HG03039 (cell line): ENCODE data around the gene DCLK1.
"Not testable (repeated sequence)": the region's sequence is repeated elsewhere in the genome, so short reads cannot be mapped to it uniquely, and the experiment has no call there.

Experiments used
- ATAC-seq: cut with Tn5 transposase; IDR thresholded peaks from one replicate; pipeline ENCODE4 v1.9.1; 2021; ENCODE audit warnings: mild to moderate bottlenecking, moderate library complexity; ENCODE audit not compliant: unreplicated experiment

DCLK1 gene

DNA sequence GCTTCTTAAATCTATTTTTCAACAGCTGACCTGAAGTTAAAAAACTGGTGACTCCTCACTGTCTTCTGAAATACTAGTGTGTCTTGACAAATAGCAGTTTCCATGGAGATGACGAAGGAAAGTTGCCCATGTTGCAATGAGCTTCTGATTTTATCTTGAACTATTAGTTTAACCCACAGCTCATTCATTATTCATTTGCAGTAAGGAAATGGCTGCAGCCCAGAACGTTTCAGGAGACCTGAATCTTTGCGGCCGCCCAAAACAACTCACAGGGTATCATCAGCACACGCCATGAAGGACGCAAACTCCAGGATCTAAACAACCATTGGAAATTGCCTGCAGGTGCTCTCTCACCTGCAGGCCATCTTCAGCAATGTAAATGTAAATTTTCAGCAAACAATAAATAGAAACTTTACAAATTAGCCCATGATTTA lies 142.5 kb downstream of the DCLK1 start:
- no peak for ATAC-seq

DNA sequence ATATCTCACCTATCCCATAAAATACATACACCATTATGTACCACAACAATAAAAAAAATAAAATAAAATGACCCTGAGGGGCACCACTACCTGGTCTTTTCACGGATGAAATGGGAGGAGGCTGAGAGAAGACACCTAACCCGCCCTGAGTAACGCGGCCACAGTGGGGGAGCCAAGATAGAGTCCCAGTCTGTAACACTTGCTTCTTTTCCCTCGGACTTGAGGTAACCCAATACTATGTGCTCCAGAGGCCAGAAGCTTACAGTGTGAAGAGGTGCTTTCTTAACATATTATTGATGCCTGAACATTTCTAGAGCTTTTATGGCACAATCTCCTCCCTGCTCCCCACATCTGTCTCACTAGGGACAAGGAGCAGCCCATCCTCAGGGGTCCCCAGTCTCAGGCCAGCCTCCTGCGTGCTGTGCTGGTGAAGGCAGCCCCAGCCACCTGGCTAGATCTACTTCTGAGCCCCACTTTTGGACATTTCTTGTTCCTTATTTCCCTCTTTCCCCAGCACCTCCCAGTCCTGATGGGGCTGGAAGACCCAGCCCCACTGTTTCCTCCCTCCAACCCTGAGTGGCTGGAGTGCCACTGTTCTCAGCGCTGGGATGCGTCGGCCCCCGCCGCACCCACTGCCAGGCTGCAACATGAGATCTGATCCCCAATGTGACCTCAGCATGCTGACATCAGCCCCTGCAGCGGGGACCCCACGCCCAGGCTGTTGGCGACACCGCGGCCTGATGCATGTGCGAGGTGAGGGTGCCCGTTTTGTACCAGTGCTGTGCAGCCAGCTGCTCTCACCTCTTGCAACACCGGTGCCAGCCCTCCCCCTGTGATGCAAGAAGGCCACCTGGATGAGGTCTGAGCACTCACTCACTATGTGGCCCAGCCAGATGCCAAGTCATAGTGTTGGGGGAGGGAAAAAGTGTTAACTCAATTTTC lies 143.3 kb downstream of the DCLK1 start:
- ATAC-seq = no peak

DNA sequence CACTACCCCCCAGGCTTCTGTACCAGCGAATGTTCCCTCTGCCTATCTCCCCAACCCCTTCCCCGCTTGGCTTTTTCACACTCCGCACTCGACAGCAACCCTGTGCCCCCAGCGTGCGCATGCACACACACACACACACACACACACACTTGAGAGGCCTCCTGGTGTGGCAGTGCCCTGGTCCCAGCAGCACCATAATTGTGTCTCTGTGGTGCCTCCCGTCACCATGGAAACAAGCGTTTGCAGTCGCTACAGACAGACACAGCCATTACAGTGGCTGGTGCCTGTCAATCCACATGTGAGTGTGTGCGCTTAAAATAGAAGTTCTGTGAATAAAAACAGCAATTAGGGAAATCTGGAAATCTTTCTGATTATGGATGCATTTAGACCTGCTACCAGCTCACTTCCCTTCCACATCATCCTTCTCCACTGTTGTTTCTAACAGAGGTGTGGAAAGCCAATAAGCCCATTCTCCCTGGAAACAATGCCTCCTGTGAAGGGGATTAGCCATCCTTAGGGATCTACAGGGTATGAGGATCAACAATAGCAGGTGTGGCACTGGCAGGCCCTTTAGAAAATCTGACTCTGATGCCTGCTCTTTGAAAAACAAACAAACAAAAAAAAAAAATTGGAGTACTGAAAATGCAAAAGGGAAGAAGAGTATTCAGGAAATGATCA lies 146.3 kb downstream of the DCLK1 start:
- no peak for ATAC-seq

DNA sequence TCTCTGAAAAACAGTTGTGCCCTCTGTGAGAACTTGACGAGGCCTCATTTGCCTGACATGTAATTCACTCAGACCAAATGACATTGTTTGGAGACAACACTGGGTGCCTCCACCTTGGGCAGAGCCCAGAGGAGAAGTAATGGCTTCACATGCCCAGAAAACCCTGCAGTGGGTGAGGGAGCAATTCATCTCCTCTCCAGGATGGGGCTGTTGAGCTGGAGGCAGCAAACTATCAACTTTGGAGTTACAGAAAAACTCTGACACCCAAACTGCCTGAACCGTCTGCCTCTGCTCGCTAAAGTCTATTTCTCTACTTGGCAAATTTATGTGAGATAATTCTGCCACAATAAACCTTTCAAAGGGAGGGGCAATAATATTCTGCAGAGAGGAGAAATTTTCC lies 146.9 kb downstream of the DCLK1 start:
- no peak for ATAC-seq

DNA sequence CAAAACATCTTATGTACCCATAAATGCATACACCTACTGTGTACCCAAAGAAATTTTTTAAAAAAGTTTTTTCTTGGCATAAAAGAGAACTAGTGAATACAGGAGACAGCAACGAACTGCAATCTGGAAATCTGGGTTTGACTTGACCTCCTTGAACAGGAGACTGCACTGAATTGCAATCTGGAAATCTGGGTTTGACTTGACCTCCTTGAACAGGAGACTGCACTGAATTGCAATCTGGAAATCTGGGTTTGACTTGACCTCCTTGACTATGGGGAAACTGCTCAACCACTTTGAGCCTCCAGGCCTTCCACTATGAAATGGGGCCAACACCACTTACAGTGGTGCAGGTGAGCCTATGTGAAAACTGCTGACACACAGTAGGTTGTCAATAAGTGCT lies 147.5 kb downstream of the DCLK1 start:
- ATAC-seq = not testable (repeated sequence)

DNA sequence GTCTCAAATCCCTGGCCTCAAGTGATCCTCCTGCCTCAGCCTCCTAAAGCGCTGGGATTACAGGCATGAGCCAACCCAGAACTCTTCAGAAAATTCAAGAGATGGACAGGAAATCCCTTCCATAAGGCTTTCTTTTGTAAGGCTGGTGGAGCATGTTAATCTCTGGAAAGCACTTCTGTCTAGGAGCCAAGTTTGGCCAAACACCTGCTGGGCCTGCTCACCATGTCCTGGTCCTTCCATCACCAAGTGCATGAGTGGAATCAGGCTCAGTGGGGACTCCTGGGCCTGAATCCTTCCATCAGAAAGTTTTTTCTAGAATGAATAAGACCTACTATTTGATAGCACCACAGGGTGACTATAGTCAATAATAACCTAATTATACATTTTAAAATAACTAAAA lies 148.0 kb downstream of the DCLK1 start:
- no peak for ATAC-seq

DNA sequence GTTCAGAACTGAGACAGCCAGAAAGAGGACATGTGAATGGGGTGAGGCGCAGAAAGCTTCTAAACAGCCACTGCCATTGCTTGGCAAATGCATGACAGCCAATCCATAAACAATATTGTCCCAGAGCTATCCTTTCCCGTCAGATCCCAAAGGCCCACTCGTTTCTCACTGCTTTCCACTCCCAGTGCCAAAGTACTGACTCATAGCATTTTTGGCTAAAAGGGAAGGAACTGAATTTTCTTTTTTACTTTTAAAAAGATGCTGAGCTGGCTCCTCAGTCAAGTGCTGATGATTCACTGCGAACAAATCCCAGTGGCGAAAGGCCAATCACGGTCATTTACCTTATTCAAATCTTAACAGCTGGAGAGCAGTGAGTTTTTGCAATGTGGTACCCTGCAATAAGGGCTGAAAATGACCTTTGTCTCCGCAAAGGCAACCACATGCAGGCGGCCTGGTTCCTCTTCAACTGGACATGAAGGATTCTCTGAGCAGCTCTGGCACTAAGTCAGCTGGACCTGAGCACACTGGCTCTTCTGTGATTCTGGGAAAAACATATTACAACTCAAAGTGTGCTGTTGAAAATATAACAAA lies 151.7 kb downstream of the DCLK1 start:
- no peak for ATAC-seq

DNA sequence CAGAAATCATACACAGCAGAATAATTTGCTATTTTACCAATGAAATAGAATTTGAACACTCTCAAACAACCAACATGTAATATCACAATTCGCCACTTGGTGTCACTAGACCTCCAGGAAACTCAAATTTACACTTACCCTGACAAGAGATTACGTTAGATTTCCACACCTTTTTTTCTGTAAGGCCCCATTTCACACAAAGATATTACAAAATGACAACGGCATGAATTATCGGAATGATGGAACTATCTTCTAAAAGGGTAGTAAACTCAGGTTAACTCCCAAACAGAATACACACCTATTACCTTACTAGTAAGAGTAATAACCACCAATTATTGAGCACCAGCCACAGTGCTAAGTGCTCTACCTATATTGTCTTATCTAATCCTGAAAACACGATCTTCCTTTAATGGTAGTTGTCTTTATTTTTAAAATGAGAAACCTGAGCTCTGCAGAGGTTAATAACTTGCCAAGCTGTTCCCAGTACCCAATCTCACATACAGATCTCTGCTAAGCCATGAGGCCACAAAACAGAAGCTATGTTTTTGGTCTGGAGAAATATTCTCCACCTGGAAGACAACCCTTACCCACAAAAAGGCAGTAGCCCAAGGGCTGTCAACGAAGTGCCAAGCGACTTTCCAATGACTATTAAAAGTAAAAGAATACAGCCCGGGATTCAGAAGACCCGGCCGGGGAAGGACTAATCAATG lies 152.4 kb downstream of the DCLK1 start:
- ATAC-seq = no peak

DNA sequence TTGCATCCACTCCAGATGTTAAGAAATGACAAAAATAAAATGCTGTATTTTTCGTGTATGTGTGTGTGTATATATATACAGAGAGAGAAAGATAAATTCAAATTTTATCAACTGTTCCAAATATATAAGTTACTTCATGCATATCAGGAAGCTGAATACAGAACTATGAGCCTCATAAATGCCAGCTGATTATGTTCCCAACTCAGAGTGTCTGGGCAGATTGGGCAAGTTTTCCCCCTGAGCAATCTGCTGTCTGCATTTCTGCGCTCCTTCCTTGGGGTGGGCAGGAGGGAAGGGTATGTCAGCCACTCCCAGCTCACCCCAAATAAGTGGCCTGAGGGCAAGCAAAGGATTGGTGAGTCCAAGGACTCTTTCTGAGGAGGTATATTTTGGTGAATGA lies 154.1 kb downstream of the DCLK1 start:
- no peak for ATAC-seq

DNA sequence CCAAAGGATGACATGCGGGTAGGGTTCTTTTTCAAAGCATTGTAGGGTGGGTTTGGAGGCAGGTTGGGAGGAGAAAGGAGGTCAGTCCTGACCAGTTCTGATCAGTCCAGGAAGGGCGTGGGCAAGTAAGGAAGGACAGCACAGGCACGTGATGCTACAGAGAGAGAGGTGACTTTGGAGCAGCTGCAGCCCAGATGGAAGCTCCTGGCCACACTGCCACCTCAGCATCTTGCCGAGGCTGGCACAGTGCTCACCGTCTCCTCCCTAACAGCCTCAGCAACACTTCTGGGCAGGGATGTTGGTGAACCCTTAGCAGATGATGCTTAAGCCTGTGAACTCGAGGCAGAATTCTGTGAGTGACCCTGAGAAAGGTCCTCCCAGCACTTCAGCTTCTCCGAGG lies 155.1 kb downstream of the DCLK1 start:
- ATAC-seq = no peak

DNA sequence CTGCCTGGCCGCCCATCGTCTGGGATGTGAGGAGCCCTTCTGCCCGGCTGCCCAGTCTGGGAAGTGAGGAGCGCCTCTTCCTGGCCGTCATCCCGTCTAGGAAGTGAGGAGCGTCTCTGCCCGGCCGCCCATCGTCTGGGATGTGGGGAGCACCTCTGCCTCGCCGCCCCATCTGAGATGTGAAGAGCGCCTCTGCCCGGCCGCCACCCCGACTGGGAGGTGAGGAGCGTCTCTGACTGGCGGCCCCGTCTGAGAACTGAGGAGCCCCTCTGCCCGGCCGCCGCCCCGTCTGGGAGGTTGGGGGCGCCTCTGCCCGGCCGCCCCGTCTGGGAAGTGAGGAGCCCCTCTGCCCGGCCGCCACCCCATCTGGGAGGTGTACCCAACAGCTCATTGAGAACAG lies 164.2 kb downstream of the DCLK1 start:
- ATAC-seq = not testable (repeated sequence)

DNA sequence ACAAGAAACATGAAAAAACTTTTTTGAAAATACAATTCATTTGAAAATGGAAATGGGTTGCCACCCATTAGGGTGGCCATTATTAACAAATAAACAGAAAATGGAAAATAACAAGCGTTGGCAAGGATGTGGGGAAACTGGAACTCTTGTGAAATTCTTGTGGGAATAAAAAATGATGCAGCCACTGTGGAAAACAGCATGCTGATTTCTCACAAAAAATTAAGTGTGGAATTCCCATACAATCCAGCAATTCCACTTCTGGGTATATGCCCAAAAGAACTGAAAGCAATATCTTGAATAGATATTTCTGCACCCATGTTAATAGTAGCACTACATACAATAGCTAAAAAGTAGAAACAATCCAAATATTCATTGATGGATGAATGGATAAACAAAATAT lies 165.2 kb downstream of the DCLK1 start:
- no peak for ATAC-seq

DNA sequence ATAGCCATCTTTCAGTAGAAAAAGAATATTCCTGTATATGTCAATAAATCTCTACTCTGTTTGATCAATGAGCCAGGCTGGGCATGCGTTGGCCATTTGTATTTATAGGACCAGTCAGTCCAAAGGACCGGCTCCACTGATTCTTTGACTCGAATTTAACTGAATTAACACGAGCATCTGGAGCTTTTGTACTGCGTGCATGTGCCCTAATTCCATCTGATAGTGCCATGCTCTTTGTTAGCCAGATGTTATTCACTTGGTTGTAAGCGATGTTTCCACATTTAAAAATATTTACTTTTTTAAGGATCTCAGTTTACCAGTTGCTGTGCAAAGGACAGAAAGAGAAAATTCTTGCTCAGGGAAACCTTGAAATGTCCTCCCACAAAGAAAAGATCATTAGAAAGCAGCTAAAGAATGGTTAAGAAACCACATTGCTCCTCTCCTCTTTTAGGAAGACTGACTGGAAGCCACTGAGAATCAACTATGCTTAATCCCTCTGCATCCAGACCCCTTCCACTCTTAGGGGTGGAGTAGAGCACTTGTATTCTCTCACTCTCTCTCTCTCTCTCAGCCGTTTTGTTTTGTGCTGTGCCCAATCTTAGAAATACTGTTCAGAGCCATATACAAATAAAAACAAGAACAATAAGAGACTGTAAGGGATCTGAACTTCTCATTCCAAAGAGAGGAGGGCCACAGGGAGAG lies 165.8 kb downstream of the DCLK1 start:
- ATAC-seq = no peak

DNA sequence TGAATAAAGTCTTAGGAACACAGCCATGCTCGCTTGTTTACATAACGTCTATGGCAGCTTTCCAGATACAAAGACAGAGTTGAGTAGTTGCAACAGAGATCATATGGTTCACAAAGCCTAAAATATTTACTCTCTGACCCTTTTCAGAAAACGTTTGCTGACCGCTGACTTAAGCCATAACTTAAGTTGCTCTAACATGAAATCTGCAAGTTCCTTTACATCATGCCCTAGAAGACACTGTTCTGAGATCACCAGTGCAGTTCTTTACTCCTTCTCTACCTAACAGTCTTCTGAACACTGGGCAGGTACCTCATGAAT lies 166.4 kb downstream of the DCLK1 start:
- no peak for ATAC-seq

DNA sequence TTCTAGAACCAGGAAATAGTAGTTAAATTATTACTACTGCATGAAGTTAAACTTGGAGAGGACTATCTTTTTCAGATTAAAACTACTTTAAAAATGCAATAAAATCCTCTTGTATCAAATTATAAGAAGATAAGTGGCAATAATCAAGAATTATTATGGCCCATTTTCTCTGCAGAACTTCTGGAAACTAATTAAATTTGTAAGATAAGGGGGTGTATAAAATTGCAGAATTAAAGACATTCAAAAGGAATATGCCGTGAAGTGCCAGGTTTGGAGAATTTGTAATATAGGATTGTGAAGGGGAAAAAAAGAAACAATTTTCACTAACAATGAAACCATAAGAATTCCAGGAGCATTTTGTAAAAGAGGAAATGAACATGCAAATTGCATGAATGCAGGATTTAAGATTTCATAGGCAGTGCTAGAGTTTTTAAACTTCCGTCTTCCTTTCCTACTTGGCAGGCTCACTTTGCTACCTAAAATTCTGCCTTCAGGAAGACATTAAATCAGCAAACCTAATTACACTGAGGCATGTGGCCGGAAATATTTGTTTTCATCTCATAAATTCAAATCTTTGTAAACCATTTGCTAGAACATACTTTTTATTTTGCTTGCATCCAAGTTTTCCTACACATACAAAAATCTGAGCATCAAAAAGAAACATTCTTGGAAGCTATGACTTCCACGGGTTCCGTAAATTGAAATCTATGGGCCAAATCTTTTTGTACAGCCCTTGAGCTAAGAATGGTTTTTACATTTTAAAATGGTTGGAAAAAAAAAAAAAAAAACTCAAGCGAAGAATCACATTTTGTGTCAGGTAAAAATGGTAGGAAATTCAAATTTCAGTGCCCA lies 166.9 kb downstream of the DCLK1 start:
- ATAC-seq = no peak

DNA sequence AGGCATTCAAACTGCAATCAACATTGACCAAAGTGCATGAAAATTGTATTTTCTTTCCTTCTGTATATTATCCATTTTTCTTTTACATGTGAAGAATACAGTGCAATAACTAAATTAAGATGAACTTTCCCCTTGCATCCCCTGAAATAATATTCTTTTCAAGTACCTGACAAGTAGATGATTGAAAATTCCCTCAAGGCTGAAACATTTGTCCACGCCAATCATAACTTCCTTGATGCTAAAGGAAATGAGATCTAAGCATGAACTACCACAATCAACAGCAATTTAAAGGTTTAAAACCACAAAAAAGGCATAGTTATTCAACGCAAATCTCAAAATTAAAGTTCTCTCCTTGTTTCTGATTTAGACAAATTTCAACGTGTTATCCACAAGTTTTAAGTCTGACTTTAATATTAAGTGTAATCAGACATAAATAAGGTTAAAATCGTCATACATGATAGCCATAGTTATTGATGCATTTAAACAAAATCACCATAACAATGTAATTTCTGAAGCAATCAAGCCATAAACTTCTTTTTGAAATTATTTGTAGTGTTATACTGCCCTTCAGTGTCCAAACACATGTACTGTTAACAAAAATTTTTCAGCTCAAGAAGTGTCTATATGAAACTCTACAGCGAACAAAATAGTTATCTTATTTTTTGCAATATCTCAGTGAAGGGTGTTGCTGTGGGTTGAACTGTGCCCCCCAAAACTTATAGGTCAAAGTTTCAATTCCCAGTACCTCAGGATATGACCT lies 169.5 kb downstream of the DCLK1 start:
- ATAC-seq = no peak

DNA sequence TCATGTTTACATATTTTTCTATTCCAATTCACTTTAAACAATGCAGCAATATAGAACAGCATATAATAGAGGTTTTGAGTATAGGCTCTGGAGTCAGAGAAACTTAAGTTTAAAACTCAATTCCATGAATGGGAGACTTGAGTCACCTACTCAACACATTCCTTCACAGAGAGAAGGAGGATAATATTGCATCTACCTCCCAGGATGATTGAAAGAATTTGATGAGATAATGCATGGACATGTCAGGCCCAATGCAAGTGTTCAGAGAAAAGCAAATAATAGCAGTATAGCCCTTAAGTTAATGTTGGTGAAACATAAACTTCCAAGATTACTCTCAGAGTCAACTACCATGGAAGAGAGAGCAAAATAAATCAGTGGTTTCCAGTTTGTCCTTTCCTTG lies 170.2 kb downstream of the DCLK1 start:
- ATAC-seq = no peak

DNA sequence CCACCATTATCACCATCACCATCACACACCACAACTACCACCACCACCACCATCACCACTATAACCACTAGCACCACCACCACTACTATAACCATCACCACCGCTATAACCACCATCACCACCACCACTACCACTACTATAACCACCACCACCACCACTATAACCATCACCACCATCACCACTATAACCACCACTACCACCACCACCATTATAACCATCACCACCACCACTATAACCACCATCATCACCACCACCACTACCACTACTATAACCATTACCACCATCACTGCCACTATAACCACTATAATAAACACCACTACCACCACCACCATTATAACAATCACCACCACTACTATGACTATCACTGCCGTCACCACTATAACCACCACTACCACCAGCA lies 173.2 kb downstream of the DCLK1 start:
- ATAC-seq = no peak

DNA sequence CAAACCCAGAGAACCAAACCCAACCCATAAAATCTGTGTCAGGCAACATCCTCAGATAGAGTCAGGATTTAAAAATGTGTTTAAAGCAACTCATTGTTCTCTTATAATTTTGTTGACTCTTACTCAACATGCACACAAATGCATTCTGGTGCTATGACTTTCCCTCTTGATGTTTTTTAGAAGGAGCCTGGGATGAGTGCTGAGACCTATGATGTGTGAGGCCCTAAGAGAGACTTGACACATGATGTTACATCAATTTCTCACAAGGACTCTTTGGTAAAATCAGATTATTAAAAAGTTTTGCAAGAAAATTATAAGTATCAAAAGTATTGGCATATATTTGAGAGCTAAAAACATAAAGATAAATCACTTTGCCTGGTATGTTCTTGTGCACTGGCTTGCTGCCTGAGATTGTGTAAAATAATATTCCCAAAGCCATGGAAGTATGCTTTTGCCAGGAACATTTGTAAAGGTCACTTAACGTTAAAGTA lies 173.9 kb downstream of the DCLK1 start:
- no peak for ATAC-seq
